ENCODE data around the gene ABL2. TPM values are rescaled to one million over a fixed set of nuclear protein-coding genes. Genes with fewer than 3 reads are reported as not detected.

Gene ABL2
- total RNA-seq, 1 experiment from 2014 or later = 18.3 TPM

- CTCF ChIA-PET = interaction anchor here (0.7 kb wide), 1 partner anchor 109 kb away, joined by 3 read pairs; the partner anchor contains the start of gene SOAT1
Observed at GRCh38 chr1:179184403-179184802, 45.1 kb downstream of the ABL2 start.

GRCh38 chr1:179183857-179184256, 45.6 kb downstream of the ABL2 start:
- TF ChIP-seq SMAD4 (CRISPR knock-in tag; IDR thresholded peaks at IDR 0.05) (no peak), TP53 (CRISPR knock-in tag; IDR thresholded peaks at IDR 0.05) (no peak), ZNF317 (CRISPR knock-in tag; IDR thresholded peaks at IDR 0.05; ENCODE audit: borderline replicate concordance, low read depth) (no peak)
- H3K4me3 Mint-ChIP-seq = no peak overlapping the region
- no peaks in the 10 kb centered on the region for H3K27me3 Mint-ChIP-seq (ENCODE audit: low read depth)
- H3K36me3 Mint-ChIP-seq = no peaks in the 10 kb centered on the region
- ChIA-PET CTCF (no interaction called here), POLR2A (no interaction called here)
- ATAC-seq (no peak), DNase-seq (ENCODE audit: low spot score) (no peak)
- no peaks in the 10 kb centered on the region for H3K9me3 Mint-ChIP-seq
- H3K27ac Mint-ChIP-seq = no peak overlapping the region
- 0 out of 2 replicates have a peak, but pooled peaks cover 3% of the 10 kb centered on the region for H3K4me1 Mint-ChIP-seq

More at GRCh38 chr1:179184403-179184802, 45.1 kb downstream of the ABL2 start:
- H3K27me3 Mint-ChIP-seq (ENCODE audit: low read depth) = no peaks in the 10 kb centered on the region
- TF ChIP-seq ZBTB21 (CRISPR knock-in tag; IDR thresholded peaks at IDR 0.05; ENCODE audit: borderline replicate concordance) (no peak), ZNF671 (CRISPR knock-in tag; IDR thresholded peaks at IDR 0.05) (no peak), SMAD4 (CRISPR knock-in tag; IDR thresholded peaks at IDR 0.05) (no peak), PRRX2 (CRISPR knock-in tag; IDR thresholded peaks at IDR 0.05) (no peak), ZNF396 (CRISPR knock-in tag; IDR thresholded peaks at IDR 0.05; ENCODE audit: borderline replicate concordance) (no peak), FOXP4 (CRISPR knock-in tag; IDR thresholded peaks at IDR 0.05) (no peak), TEAD1 (CRISPR knock-in tag; IDR thresholded peaks at IDR 0.05) (no peak), FOXP1 (CRISPR knock-in tag; IDR thresholded peaks at IDR 0.05; ENCODE audit: borderline replicate concordance) (no peak), JAZF1 (CRISPR knock-in tag; IDR thresholded peaks at IDR 0.05) (no peak), ZNF219 (CRISPR knock-in tag; IDR thresholded peaks at IDR 0.05; ENCODE audit: borderline replicate concordance) (no peak)
- peaks cover 5% of the 10 kb centered on the region for H3K4me1 Mint-ChIP-seq
- no peak for ATAC-seq
- H3K4me3 Mint-ChIP-seq = no peak overlapping the region
- no peaks in the 10 kb centered on the region for H3K9me3 Mint-ChIP-seq
- DNase-seq (ENCODE audit: low spot score) = no peak
- H3K27ac Mint-ChIP-seq = no peak overlapping the region
- POLR2A ChIA-PET = no interaction called here
- 0 out of 2 replicates have a peak, but pooled peaks cover 1% of the 10 kb centered on the region for H3K36me3 Mint-ChIP-seq

GRCh38 chr1:179178950-179179349, 50.5 kb downstream of the ABL2 start:
- no peak for ATAC-seq
- Mint-ChIP-seq H3K36me3 (no peaks in the 10 kb centered on the region), H3K4me3 (no peak overlapping the region), H3K27ac (no peak overlapping the region), H3K9me3 (no peaks in the 10 kb centered on the region), H3K27me3 (ENCODE audit: low read depth) (no peaks in the 10 kb centered on the region), H3K4me1 (peaks cover 13% of the 10 kb centered on the region)
- no peak for DNase-seq (ENCODE audit: low spot score)
- ChIA-PET CTCF (no interaction called here), POLR2A (no interaction called here)
- TF ChIP-seq CBFB (CRISPR knock-in tag; IDR thresholded peaks at IDR 0.05; ENCODE audit: low read depth) (no peak), NR1H2 (CRISPR knock-in tag; IDR thresholded peaks at IDR 0.05) (no peak), IRF1 (CRISPR knock-in tag; IDR thresholded peaks at IDR 0.05) (no peak), NFYB (CRISPR knock-in tag; conservative IDR thresholded peaks at IDR 0.05; ENCODE audit: low read depth) (no peak)

- peaks cover 13% of the 10 kb centered on the region for H3K4me1 Mint-ChIP-seq
- H3K27ac Mint-ChIP-seq = no peak overlapping the region
- CTCF ChIA-PET = no interaction called here
- POLR2A ChIA-PET = no interaction called here
- no peak overlapping the region for H3K4me3 Mint-ChIP-seq
- no peaks in the 10 kb centered on the region for H3K36me3 Mint-ChIP-seq
- H3K27me3 Mint-ChIP-seq (ENCODE audit: low read depth) = no peaks in the 10 kb centered on the region
- no peaks in the 10 kb centered on the region for H3K9me3 Mint-ChIP-seq
- no peak for TF ChIP-seq ZNF281 (CRISPR knock-in tag; IDR thresholded peaks at IDR 0.05)
- no peak for TF ChIP-seq CBFB (CRISPR knock-in tag; IDR thresholded peaks at IDR 0.05; ENCODE audit: low read depth)
- TF ChIP-seq SMAD4 (CRISPR knock-in tag; IDR thresholded peaks at IDR 0.05) = no peak
- no peak for TF ChIP-seq RELA (CRISPR knock-in tag; IDR thresholded peaks at IDR 0.05; ENCODE audit: borderline replicate concordance)
- no peak for TF ChIP-seq ETV6 (CRISPR knock-in tag; IDR thresholded peaks at IDR 0.05)
- ATAC-seq = no peak
- DNase-seq (ENCODE audit: low spot score) = no peak
Observed at GRCh38 chr1:179178183-179178582, 51.3 kb downstream of the ABL2 start.

All from WTC11 (cell line).